Liver (tissue), 9 donors: ENCODE results near the gene CAPRIN1. TPM values are rescaled to one million over a fixed set of nuclear protein-coding genes. Genes with fewer than 3 reads are reported as not detected.

Experiments
- DNase-seq: peaks from one replicate; pipeline ENCODE4 v3.0.0-alpha.2; 2017; ENCODE audit warnings: low spot score
- H3K27ac ChIP-seq, 2 donors: one replicate each; pipeline ENCODE4 v1.7.0; 2013; ENCODE audit warnings: inconsistent platforms in 2 of 2, low read length in 2 of 2, control low read depth in 1 of 2, low read depth in 1 of 2, mild to moderate bottlenecking in 1 of 2
- H3K27me3 ChIP-seq, 4 donors: one replicate each; pipeline versions ENCODE4 v1.6.1 to v1.7.0; 2013; ENCODE audit warnings: low read length in 3 of 4, inconsistent platforms in 1 of 4, mild to moderate bottlenecking in 1 of 4, moderate library complexity in 1 of 4; ENCODE audit not compliant: control insufficient read depth in 4 of 4, insufficient read depth in 4 of 4
- H3K36me3 ChIP-seq, 4 donors: one replicate each; pipeline versions ENCODE4 v1.6.1 to v1.7.0; 2013; ENCODE audit warnings: low read length in 3 of 4, mild to moderate bottlenecking in 3 of 4, low read depth in 1 of 4, moderate library complexity in 1 of 4; ENCODE audit not compliant: control insufficient read depth in 4 of 4, insufficient read depth in 3 of 4
- H3K4me1 ChIP-seq, 4 donors: one replicate each; pipeline versions ENCODE4 v1.6.1 to v1.7.0; 2013; ENCODE audit warnings: low read length in 3 of 4, mild to moderate bottlenecking in 3 of 4, moderate library complexity in 1 of 4; ENCODE audit not compliant: control insufficient read depth in 4 of 4, insufficient read depth in 4 of 4
- H3K4me3 ChIP-seq, 3 donors: one replicate each; pipeline versions ENCODE4 v1.6.1 to v1.7.0; 2013; ENCODE audit warnings: low read length in 3 of 3, control low read depth in 1 of 3, low read depth in 1 of 3, mild to moderate bottlenecking in 1 of 3
- H3K9ac ChIP-seq, 2 donors: one replicate each; pipeline ENCODE4 v1.7.0; 2013; ENCODE audit warnings: low read length in 2 of 2, mild to moderate bottlenecking in 2 of 2, moderate library complexity in 2 of 2, control low read depth in 1 of 2, low read depth in 1 of 2
- H3K9me3 ChIP-seq, 4 donors: one replicate each; pipeline versions ENCODE4 v1.6.1 to v1.7.0; 2013; ENCODE audit warnings: low read length in 3 of 4; ENCODE audit not compliant: control insufficient read depth in 4 of 4
- ATF3 ChIP-seq: IDR thresholded peaks from 2 replicates; pipeline ENCODE4 v1.6.1; 2016; ENCODE audit warnings: antibody characterized with exemption
- EGR1 ChIP-seq, 2 donors: IDR thresholded peaks; 2 replicates each; pipeline ENCODE4 v1.6.1; 2016 to 2018; ENCODE audit warnings: antibody characterized with exemption in 2 of 2, low read depth in 2 of 2
- GABPA ChIP-seq, 2 donors: IDR thresholded peaks in 1 of 2; conservative IDR thresholded peaks in 1 of 2; 2 replicates each; pipeline ENCODE4 v1.6.1; 2016; ENCODE audit warnings: antibody characterized with exemption in 2 of 2, mild to moderate bottlenecking in 1 of 2, moderate library complexity in 1 of 2
- HNF4A ChIP-seq, 2 donors: conservative IDR thresholded peaks; 2 replicates each; pipeline ENCODE4 v1.6.1; 2016; ENCODE audit warnings: antibody characterized with exemption in 2 of 2, mild to moderate bottlenecking in 2 of 2
- JUND ChIP-seq, 2 donors: IDR thresholded peaks; 2 replicates each; pipeline ENCODE4 v1.6.1; 2016; ENCODE audit warnings: antibody characterized with exemption in 2 of 2
- NR2F2 ChIP-seq: IDR thresholded peaks from 2 replicates; pipeline ENCODE4 v1.6.1; 2016; ENCODE audit warnings: antibody characterized with exemption
- RAD21 ChIP-seq, 2 donors: IDR thresholded peaks; 2 replicates each; pipeline ENCODE4 v1.6.1; 2016; ENCODE audit warnings: antibody characterized with exemption in 2 of 2, mild to moderate bottlenecking in 2 of 2
- REST ChIP-seq: IDR thresholded peaks from 2 replicates; pipeline ENCODE4 v1.6.1; 2016; ENCODE audit warnings: antibody characterized with exemption, mild to moderate bottlenecking
- TAF1 ChIP-seq: conservative IDR thresholded peaks from 2 replicates; pipeline ENCODE4 v1.6.1; 2016; ENCODE audit warnings: antibody characterized with exemption, mild to moderate bottlenecking
- WGBS: extraction: QIAGEN DNeasy Blood & Tissue Kit; methylation state at CpG from one replicate; pipeline ENCODE4 v1.1.7; 2013; 5-methylcytosine and 5-hydroxymethylcytosine counted together
- polyA plus RNA-seq, 2 donors: library from polyadenylated mRNA; stranded (reverse) in 1 of 2; unstranded in 1 of 2; fragments of 200-250 nt in 1 of 2; fragments of >200 nt in 1 of 2; fragmentation: Nextera tagmentation in 1 of 2; extraction: Ambion mirVana in 1 of 2; gene quantifications; one replicate each; pipeline versions ENCODE4 v1.2.1 to v1.2.3, GENCODE V29; 2013 to 2015
- total RNA-seq, 2 donors: library from RNA; depleted of rRNA; stranded (reverse); fragments of >200 nt; gene quantifications; one replicate each; pipeline ENCODE4 v1.2.3, GENCODE V29; 2014
- TF ChIP-seq, protein P1 (sequence below): IDR thresholded peaks from 2 replicates; pipeline ENCODE4 v1.6.1; 2016; ENCODE audit warnings: antibody characterized with exemption
- donor health status: healthy.
- donor health status: healthy.
- donor health status: healthy.
- donor health status: healthy.
- donor health status: healthy.

CAPRIN1 gene
- total and polyA plus RNA-seq, 4 donors: 19.5 to 112 (median 56.5) TPM

DNA sequence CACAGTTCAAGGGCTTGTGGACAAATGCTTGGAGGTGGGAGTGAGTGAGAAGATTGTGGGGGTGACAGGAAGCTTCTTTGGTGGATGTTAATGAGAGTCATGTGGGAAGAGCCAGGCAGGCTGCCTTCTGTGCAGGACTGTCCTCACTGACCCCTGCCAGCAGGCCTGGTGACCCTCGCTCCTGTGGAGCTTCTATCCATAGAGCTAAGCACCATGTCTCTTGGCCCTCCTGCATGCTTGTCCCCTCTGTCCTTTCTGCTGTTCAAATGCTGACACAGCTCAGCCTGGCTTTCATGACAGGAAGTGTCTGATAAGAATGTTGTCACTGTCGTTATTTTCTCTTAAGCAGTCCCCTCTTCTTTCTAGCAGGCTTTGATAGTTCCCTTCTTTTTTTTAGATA is 91.5 kb downstream of the CAPRIN1 start (continued):
- no peak for TF ChIP-seq REST
- no peak for TF ChIP-seq EGR1 (IDR thresholded peaks at IDR 0.05; ENCODE audit: low read depth in 2 of 2)
- TF ChIP-seq RAD21 (IDR thresholded peaks at IDR 0.05): no peak
- TF ChIP-seq, protein P1, sequence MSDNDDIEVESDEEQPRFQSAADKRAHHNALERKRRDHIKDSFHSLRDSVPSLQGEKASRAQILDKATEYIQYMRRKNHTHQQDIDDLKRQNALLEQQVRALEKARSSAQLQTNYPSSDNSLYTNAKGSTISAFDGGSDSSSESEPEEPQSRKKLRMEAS: no peak
- no peak for TF ChIP-seq TAF1
- no peak for TF ChIP-seq GABPA (IDR thresholded peaks at IDR 0.05 in 1 of 2, conservative IDR thresholded peaks at IDR 0.05 in 1 of 2)

DNA sequence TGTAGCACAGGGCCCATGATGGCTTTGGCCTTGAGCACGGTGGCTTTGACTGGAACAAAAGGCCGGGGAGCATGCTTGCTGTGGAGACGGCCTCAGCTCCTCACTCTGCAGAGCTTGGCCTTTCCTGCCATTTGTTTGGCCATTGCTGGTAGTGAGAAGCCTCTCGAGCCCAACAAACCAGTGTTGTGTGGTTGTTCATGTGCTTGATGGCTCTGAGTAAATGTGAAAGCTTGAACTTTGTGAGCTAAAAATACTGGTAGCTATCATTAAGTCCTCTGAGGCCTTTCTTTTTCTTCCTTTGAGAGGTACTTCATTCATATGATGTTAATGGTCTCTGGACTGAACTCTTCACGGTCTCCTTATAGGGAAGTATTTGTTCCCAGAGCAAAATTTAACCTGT is 93.5 kb downstream of the CAPRIN1 start:
- TF ChIP-seq GABPA (IDR thresholded peaks at IDR 0.05 in 1 of 2, conservative IDR thresholded peaks at IDR 0.05 in 1 of 2) (no peak), ATF3 (no peak), TAF1 (no peak), JUND (IDR thresholded peaks at IDR 0.05) (no peak), NR2F2 (no peak), RAD21 (IDR thresholded peaks at IDR 0.05) (no peak), REST (no peak)
- peaks cover 10 to 88% (median 62%) of the 10 kb centered on the region in 4 donors for H3K36me3 ChIP-seq
- 95% methylated on average over 5 of the region's 5 CpGs for WGBS
- no peak overlapping the region for H3K27ac ChIP-seq
- no peak overlapping the region for H3K4me3 ChIP-seq
- DNase-seq: no peak
- no peaks in the 10 kb centered on the region for H3K4me1 ChIP-seq
- H3K9ac ChIP-seq: no peak overlapping the region
- no peaks in the 10 kb centered on the region for H3K27me3 ChIP-seq
- no peaks in the 10 kb centered on the region for H3K9me3 ChIP-seq

DNA sequence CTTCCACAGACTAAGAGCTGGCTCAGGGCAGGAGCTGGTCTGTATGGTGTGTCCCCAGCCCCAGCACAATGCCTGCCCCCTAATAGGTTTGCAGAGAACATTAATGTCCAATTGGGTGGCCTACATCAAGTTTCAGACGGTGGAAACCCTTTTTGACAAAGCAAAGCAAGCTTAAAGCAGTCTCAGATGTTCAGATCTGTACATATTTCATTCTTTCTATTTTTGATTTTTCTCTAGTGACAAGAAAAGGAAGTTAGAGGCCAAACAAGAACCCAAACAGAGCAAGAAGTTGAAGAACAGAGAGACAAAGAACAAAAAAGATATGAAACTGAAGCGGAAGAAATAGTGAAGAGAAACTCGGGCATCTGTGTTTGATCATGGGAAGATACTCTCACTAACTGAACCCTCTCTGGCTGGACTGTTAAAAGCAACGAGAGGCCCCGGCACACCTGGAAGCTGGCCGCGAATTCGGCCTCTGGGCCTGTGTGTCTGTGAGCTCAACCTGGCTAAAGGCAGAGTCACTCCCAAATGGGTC is 94.4 kb downstream of the CAPRIN1 start:
- 89% methylated on average over 8 of the region's 8 CpGs for WGBS
- H3K4me3 ChIP-seq: no peak overlapping the region
- no peaks in the 10 kb centered on the region for H3K27me3 ChIP-seq
- no peak for DNase-seq
- no peak for TF ChIP-seq HNF4A (conservative IDR thresholded peaks at IDR 0.05)
- TF ChIP-seq REST: no peak
- no peak overlapping the region for H3K9ac ChIP-seq
- peaks cover 6 to 81% (median 57%) of the 10 kb centered on the region in 4 donors for H3K36me3 ChIP-seq
- no peak overlapping the region for H3K27ac ChIP-seq
- no peaks in the 10 kb centered on the region for H3K9me3 ChIP-seq
- no peaks in the 10 kb centered on the region for H3K4me1 ChIP-seq
